Ishikawa (cell line): Measurements from ENCODE around the gene CTSZ.

Experiments
- CEBPB ChIP-seq: IDR thresholded peaks from 2 replicates; pipeline ENCODE4 v1.6.1; 2012
- CREB1 ChIP-seq: IDR thresholded peaks from 2 replicates; pipeline ENCODE4 v1.6.1; 2012; ENCODE audit warnings: low read depth
- EGR1 ChIP-seq: IDR thresholded peaks from 2 replicates; pipeline ENCODE4 v1.6.1; 2012
- EP300 ChIP-seq: IDR thresholded peaks from 2 replicates; pipeline ENCODE4 v1.6.1; 2012; ENCODE audit warnings: borderline replicate concordance
- FOXM1 ChIP-seq: IDR thresholded peaks from 2 replicates; pipeline ENCODE4 v1.6.1; 2012; ENCODE audit warnings: low read depth, borderline replicate concordance
- NFIC ChIP-seq: IDR thresholded peaks from 2 replicates; pipeline ENCODE4 v1.6.1; 2012
- RAD21 ChIP-seq: IDR thresholded peaks from 2 replicates; pipeline ENCODE4 v1.6.1; 2012; ENCODE audit warnings: low read depth
- TAF1 ChIP-seq: IDR thresholded peaks from 2 replicates; pipeline ENCODE4 v1.6.1; 2012; ENCODE audit warnings: low read depth, mild to moderate bottlenecking
- TCF12 ChIP-seq: IDR thresholded peaks from 2 replicates; pipeline ENCODE4 v1.6.1; 2012; ENCODE audit warnings: low read depth
- TEAD4 ChIP-seq: IDR thresholded peaks from 2 replicates; pipeline ENCODE4 v1.6.1; 2012
- USF1 ChIP-seq: IDR thresholded peaks from 2 replicates; pipeline ENCODE4 v1.6.1; 2012
- YY1 ChIP-seq: IDR thresholded peaks from 2 replicates; pipeline ENCODE4 v1.6.1; 2012; ENCODE audit warnings: low read depth
- ZBTB7A ChIP-seq: IDR thresholded peaks from 2 replicates; pipeline ENCODE4 v1.6.1; 2012; ENCODE audit warnings: low read depth
- TF ChIP-seq, protein P1 (sequence below): IDR thresholded peaks from 2 replicates; pipeline ENCODE4 v1.6.1; 2012; ENCODE audit warnings: low read depth, mild to moderate bottlenecking
- TF ChIP-seq, protein P2 (sequence below): IDR thresholded peaks from 2 replicates; pipeline ENCODE4 v1.6.1; 2012

CTSZ gene

DNA sequence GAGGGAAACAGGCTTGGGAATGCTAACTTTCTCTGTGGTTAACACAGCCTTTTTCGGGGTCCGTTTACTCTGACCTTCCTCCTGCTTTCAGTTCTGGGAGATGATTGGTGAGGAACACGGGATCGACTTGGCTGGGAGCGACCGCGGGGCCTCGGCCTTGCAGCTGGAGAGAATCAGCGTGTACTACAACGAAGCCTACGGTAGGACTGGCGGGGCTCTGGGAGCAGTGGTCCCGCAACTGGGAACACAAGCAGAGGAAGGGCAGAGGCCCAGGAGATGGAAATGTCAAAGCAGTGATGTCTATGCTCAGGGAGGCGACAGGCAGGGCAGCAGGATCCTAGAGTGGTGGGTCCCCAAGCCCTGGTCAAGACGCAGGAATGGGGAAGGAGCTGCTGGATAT lies 15.7 kb upstream of the CTSZ start:
- TF ChIP-seq RAD21: no peak
- TF ChIP-seq ZBTB7A: no peak
- TF ChIP-seq, protein P1, sequence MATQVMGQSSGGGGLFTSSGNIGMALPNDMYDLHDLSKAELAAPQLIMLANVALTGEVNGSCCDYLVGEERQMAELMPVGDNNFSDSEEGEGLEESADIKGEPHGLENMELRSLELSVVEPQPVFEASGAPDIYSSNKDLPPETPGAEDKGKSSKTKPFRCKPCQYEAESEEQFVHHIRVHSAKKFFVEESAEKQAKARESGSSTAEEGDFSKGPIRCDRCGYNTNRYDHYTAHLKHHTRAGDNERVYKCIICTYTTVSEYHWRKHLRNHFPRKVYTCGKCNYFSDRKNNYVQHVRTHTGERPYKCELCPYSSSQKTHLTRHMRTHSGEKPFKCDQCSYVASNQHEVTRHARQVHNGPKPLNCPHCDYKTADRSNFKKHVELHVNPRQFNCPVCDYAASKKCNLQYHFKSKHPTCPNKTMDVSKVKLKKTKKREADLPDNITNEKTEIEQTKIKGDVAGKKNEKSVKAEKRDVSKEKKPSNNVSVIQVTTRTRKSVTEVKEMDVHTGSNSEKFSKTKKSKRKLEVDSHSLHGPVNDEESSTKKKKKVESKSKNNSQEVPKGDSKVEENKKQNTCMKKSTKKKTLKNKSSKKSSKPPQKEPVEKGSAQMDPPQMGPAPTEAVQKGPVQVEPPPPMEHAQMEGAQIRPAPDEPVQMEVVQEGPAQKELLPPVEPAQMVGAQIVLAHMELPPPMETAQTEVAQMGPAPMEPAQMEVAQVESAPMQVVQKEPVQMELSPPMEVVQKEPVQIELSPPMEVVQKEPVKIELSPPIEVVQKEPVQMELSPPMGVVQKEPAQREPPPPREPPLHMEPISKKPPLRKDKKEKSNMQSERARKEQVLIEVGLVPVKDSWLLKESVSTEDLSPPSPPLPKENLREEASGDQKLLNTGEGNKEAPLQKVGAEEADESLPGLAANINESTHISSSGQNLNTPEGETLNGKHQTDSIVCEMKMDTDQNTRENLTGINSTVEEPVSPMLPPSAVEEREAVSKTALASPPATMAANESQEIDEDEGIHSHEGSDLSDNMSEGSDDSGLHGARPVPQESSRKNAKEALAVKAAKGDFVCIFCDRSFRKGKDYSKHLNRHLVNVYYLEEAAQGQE: no peak
- no peak for TF ChIP-seq TEAD4
- no peak for TF ChIP-seq EP300
- TF ChIP-seq TAF1: no peak
- no peak for TF ChIP-seq NFIC

- no peak for TF ChIP-seq EP300
- no peak for TF ChIP-seq TAF1
- TF ChIP-seq ZBTB7A: no peak
- no peak for TF ChIP-seq NFIC
- no peak for TF ChIP-seq RAD21
- TF ChIP-seq, protein P2, sequence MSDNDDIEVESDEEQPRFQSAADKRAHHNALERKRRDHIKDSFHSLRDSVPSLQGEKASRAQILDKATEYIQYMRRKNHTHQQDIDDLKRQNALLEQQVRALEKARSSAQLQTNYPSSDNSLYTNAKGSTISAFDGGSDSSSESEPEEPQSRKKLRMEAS: no peak
- no peak for TF ChIP-seq USF1
- TF ChIP-seq CEBPB: no peak
- no peak for TF ChIP-seq YY1
- no peak for TF ChIP-seq EGR1
- no peak for TF ChIP-seq TEAD4
- TF ChIP-seq TCF12: no peak
- TF ChIP-seq FOXM1: no peak
- TF ChIP-seq, protein P1: no peak
- TF ChIP-seq CREB1: no peak
These were observed 14.0 kb upstream of the CTSZ start for GRCh38 chr20:59020938-59021551.

DNA sequence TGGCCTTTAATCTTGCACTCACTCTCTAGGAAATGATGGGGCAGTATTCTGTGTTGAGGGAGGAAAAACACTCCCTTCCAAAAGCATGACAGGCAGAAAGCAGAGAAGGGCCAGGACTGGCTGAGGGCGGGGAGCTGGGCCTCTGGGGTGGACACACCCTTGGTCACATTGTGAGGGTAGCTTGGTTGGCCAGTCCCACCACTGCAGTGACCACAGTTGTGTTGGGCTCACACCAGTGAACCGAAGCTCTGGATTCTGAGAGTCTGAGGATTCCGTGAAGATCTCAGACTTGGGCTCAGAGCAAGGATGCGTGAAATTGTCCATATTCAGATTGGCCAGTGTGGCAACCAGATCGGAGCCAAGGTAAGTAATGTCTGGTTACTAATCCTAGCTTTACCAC lies 12.2 kb upstream of the CTSZ start, which contains the start of gene TUBB1:
TUBB1 (plus strand) TSS at position 213 of the 400 bp plus-strand sequence; CDS start at position 307, 94 bp downstream.
- TF ChIP-seq FOXM1 (no peak), USF1 (no peak), TEAD4 (no peak), CEBPB (no peak)
- TF ChIP-seq, protein P1: no peak

DNA sequence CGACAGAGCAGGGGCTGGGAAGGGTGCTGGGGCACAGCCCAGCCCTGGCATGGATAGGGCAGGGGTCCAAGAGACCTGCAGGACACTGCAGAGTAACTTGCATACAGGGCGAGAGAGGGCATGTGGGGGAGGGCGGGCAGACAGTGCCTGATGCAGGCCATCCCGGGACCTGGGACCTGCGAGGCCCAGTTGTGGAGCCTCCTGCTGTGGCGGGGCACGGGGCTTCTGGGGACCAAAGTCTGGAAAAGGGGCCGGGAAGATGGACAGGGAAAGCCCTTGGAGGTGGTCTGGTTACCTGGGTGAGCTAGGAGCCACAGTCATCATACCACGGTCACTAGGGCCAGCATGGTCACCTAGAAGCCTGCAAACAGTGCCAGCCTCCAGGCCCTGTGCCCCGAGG lies 11.8 kb upstream of the CTSZ start:
- no peak for TF ChIP-seq EP300
- TF ChIP-seq FOXM1: no peak
- TF ChIP-seq, protein P2: no peak
